Adrenal gland (tissue), 12 donors: ENCODE measurements around the gene FAM107A. TPM values are rescaled to one million over a fixed set of nuclear protein-coding genes. Genes with fewer than 3 reads are reported as not detected.

ENCODE experiments used
- DNase-seq, 7 donors: peaks; one replicate each; pipeline ENCODE4 v3.0.0-alpha.2; 2019 to 2020
- H3K27ac ChIP-seq, 5 donors: fragments of 200-600 bp; sonication (generic) in 4 of 5; 1 replicate in 3 of 5; 2 replicates in 2 of 5; pipeline versions ENCODE4 v1.5.1 to v1.8.0; 2016 to 2020; ENCODE audit warnings: mild to moderate bottlenecking in 1 of 5
- H3K27me3 ChIP-seq: fragments of 200-600 bp; 2 replicates; pipeline ENCODE4 v1.8.0; 2021
- H3K36me3 ChIP-seq, 2 donors: fragments of 200-600 bp; replicated peaks in 1 of 2; 1 replicate in 1 of 2; 2 replicates in 1 of 2; pipeline versions ENCODE4 v1.5.1 to v1.8.0; 2018 to 2022
- H3K4me1 ChIP-seq, 2 donors: fragments of 200-600 bp; replicated peaks in 1 of 2; 1 replicate in 1 of 2; 2 replicates in 1 of 2; pipeline versions ENCODE4 v1.5.1 to v1.8.0; 2018 to 2021
- H3K4me3 ChIP-seq, 4 donors: fragments of 200-600 bp; sonication (generic) in 3 of 4; one replicate each; pipeline ENCODE4 v1.5.1; 2016 to 2018
- H3K9me3 ChIP-seq, 3 donors: fragments of 200-600 bp; sonication (generic) in 1 of 3; replicated peaks in 1 of 3; 1 replicate in 2 of 3; 2 replicates in 1 of 3; pipeline versions ENCODE4 v1.5.1 to v1.8.0; 2016 to 2021
- CTCF ChIP-seq, 6 experiments: fragments of 450-650 bp in 4 of 6; fragments of 200-600 bp in 2 of 6; sonication (generic) in 1 of 6; IDR thresholded peaks; 1 replicate in 5 of 6; 2 replicates in 1 of 6; pipeline versions ENCODE4 v1.5.1 to v1.8.0; 2016 to 2021; ENCODE audit warnings: antibody characterized with exemption in 6 of 6, mild to moderate bottlenecking in 2 of 6, moderate library complexity in 1 of 6
- POLR2A ChIP-seq, 2 donors: fragments of 450-650 bp; IDR thresholded peaks; one replicate each; pipeline ENCODE4 v1.6.1; 2017; ENCODE audit warnings: antibody characterized with exemption in 2 of 2, mild to moderate bottlenecking in 2 of 2, moderate library complexity in 1 of 2
- WGBS, 4 donors: extraction: QIAGEN DNeasy Blood & Tissue Kit in 2 of 4; methylation state at CpG; one replicate each; pipeline versions ENCODE4 v1.1.5 to v1.1.7; 2013 to 2017; 5-methylcytosine and 5-hydroxymethylcytosine counted together
- intact Hi-C, 2 donors: fragments of 100-400 bp; cut with DNase I; formaldehyde crosslinking; loops; one replicate each; pipeline versions ENCODE4 v1.14.1 to v1.15.0; 2022 to 2023
- polyA plus RNA-seq, 3 donors: library from polyadenylated mRNA; stranded (reverse); fragments of 200-250 nt in 2 of 3; fragments of 350-450 nt in 1 of 3; fragmentation: Illumina TruSeq in 1 of 3; extraction: RNeasy Lipid Tissue Mini Kit (QIAGEN cat#74804) in 1 of 3; gene quantifications; one replicate each; pipeline ENCODE4 v1.2.3, GENCODE V29; 2013 to 2014
- total RNA-seq, 9 donors: library from RNA; depleted of rRNA in 4 of 9; stranded (reverse); fragments of >200 nt in 4 of 9; fragments of 120-200 nt in 1 of 9; fragmentation: NEBNext Ultra II Directional in 1 of 9; extraction: Animal tissue kit (Norgen Biotek cat#: 25700) in 1 of 9; gene quantifications; one replicate each; pipeline versions ENCODE4 v1.1.0 to v1.2.4, GENCODE V29; 2013 to 2023
- donor health status: healthy with polysubstance abuse.
- donor health status: Bipolar disorder and iron deficiency.
- donor health status: DM: yes; HTN: yes; CAD: no.
- donor health status: DM: no; HTN: no; CAD: no.
- donor health status: DM: no; HTN: no; CAD: no.
- donor health status: DM: yes; HTN: yes; CAD: no.

Gene FAM107A
- total and polyA plus RNA-seq, 12 donors, result 1.2 to 12.5 (median 5.8) TPM

GRCh38 chr3:58521336-58521670 lies 55.9 kb downstream of the FAM107A start:
- no peak for DNase-seq
- intact Hi-C loops, result no loop called here
- no peaks in the 10 kb centered on the region for H3K9me3 ChIP-seq
- TF ChIP-seq POLR2A (IDR thresholded peaks at IDR 0.05), result no peak
- TF ChIP-seq CTCF (IDR thresholded peaks at IDR 0.05), result no peak
- H3K27ac ChIP-seq, result no peak overlapping the region
- 90 to 95% (median 94%) methylated on average over 3 of the region's 3 CpGs for WGBS, 4 donors
- no peaks in the 10 kb centered on the region for H3K4me1 ChIP-seq
- no peak overlapping the region for H3K4me3 ChIP-seq
- peaks cover 0 to 50% of the 10 kb centered on the region in 2 donors for H3K36me3 ChIP-seq
- H3K27me3 ChIP-seq, result no peaks in the 10 kb centered on the region

DNA sequence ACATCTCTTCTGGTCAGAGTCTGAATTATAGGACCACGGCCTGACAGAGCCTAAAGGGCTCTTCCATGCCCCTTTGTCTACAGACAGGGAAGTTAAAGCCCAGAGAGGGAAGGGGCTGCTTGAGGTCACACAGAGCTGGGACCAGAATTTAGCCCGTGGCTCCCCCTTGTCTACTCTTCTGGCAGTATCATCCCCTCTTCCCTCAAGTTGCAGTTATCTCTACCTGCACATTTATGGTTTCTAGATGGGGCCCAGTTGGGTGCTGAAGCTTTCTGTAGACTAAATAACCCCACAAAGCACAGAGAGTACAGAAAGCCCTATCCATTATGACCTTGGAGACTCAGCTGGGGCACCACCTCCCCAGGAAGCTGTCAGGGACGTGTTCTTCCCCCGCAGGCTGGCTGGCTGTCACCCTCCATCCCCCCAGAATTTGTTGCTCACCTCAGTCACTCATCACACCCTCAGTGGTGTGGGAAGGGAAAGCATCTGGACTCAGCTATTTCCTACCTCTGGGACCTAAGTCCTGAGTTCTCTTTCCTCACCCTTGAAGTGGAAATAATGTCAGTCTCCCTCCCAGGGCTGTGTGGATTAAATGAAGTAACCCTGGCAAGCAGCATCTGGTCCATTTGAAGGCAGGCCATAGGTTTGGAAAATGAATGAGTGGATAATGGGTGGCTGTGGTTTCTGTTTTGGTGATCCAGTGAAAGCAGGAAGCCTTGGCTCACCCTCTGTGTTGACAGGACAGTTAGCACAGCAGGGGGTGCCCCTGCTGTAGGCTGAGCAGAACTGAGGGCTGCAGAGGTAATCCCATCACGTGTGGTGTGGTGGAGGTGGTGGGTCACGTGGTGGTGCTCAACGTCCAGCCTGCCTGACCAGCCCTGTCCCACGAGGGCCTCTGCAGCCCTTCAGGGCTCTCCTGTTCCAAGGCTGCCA lies 56.5 kb downstream of the FAM107A start:
- peaks cover 0 to 51% of the 10 kb centered on the region in 2 donors for H3K36me3 ChIP-seq
- intact Hi-C loops, result no loop called here

GRCh38 chr3:58519668-58520402 lies 57.4 kb downstream of the FAM107A start:
- H3K27me3 ChIP-seq, result no peaks in the 10 kb centered on the region
- no peak for DNase-seq
- 88 to 98% (median 92%) methylated on average over 4 to 6 of the region's 6 CpGs for WGBS, 4 donors
- H3K27ac ChIP-seq, result no peak overlapping the region
- TF ChIP-seq CTCF (IDR thresholded peaks at IDR 0.05) (no peak), POLR2A (IDR thresholded peaks at IDR 0.05) (no peak)
- H3K4me1 ChIP-seq, result no peaks in the 10 kb centered on the region
- H3K9me3 ChIP-seq, result no peaks in the 10 kb centered on the region
- intact Hi-C loops, result no loop called here
- H3K4me3 ChIP-seq, result no peak overlapping the region
- H3K36me3 ChIP-seq, result peaks cover 0 to 55% of the 10 kb centered on the region in 2 donors

More for the DNA sequence above, 56.5 kb downstream of the FAM107A start:
- no peak for DNase-seq
- Histone ChIP-seq H3K27me3 (no peaks in the 10 kb centered on the region), H3K27ac (no peak overlapping the region), H3K4me1 (no peaks in the 10 kb centered on the region), H3K4me3 (no peak overlapping the region), H3K9me3 (no peaks in the 10 kb centered on the region)
- 60 to 75% (median 74%) methylated on average over 5 to 8 of the region's 8 CpGs for WGBS, 4 donors
- no peak for TF ChIP-seq POLR2A (IDR thresholded peaks at IDR 0.05)
- no peak for TF ChIP-seq CTCF (IDR thresholded peaks at IDR 0.05)

GRCh38 chr3:58518291-58518789 lies 58.9 kb downstream of the FAM107A start:
- no peak overlapping the region for H3K27ac ChIP-seq
- H3K36me3 ChIP-seq, result peaks cover 0 to 41% of the 10 kb centered on the region in 2 donors
- DNase-seq, result no peak
- no peaks in the 10 kb centered on the region for H3K4me1 ChIP-seq
- 56 to 71% (median 62%) methylated on average over 3 of the region's 3 CpGs for WGBS, 4 donors
- no peaks in the 10 kb centered on the region for H3K9me3 ChIP-seq
- intact Hi-C loops, result no loop called here
- TF ChIP-seq POLR2A (IDR thresholded peaks at IDR 0.05) (no peak), CTCF (IDR thresholded peaks at IDR 0.05) (no peak)
- no peaks in the 10 kb centered on the region for H3K27me3 ChIP-seq
- H3K4me3 ChIP-seq, result no peak overlapping the region
